Ureter (tissue), 1 donor: Measurements from ENCODE around the gene BCL7C. TPM values are rescaled to one million over a fixed set of nuclear protein-coding genes. Genes with fewer than 3 reads are reported as not detected.
A peak's percentile ranks its signal among the peaks of the same experiment; 100 is the strongest.
"Not testable (repeated sequence)": the region's sequence is repeated elsewhere in the genome, so short reads cannot be mapped to it uniquely, and the experiment has no call there.

Experiments
- DNase-seq: peaks from one replicate; pipeline ENCODE4 v3.0.0-alpha.2; 2020; ENCODE audit warnings: low spot score
- total RNA-seq: library from RNA; stranded (reverse); gene quantifications from one replicate; pipeline ENCODE4 v1.2.4, GENCODE V29; 2023
- donor health status: DM: yes; HTN: yes; CAD: no.

BCL7C gene
- total RNA-seq, 1 donor from 2014 or later, result 35.9 TPM

- DNase-seq, result no peak
Measured at GRCh38 chr16:30866031-30866430, 27.8 kb downstream of the BCL7C start.

- not testable (repeated sequence) for DNase-seq
Measured at GRCh38 chr16:30863178-30863577, 30.7 kb downstream of the BCL7C start.

GRCh38 chr16:30860729-30861128 is 33.1 kb downstream of the BCL7C start:
- DNase-seq, result not testable (repeated sequence)

GRCh38 chr16:30858829-30859423 is 35.0 kb downstream of the BCL7C start:
- no peak for DNase-seq

GRCh38 chr16:30858111-30858495 is 35.8 kb downstream of the BCL7C start:
- DNase-seq, result no peak

GRCh38 chr16:30853758-30854157 is 40.1 kb downstream of the BCL7C start:
- no peak for DNase-seq

- DNase-seq, result no peak
Measured at GRCh38 chr16:30850246-30850645, 43.6 kb downstream of the BCL7C start.

- DNase-seq, result no peak
Measured at GRCh38 chr16:30846649-30847402, 47.1 kb downstream of the BCL7C start.

- peak; percentile 83 for DNase-seq
Measured at GRCh38 chr16:30844671-30845449, 49.0 kb downstream of the BCL7C start.

GRCh38 chr16:30844346-30844670 is 49.6 kb downstream of the BCL7C start:
- DNase-seq, result no peak

- DNase-seq, result no peak
Measured at GRCh38 chr16:30843501-30843900, 50.4 kb downstream of the BCL7C start.

- DNase-seq, result no peak
Measured at GRCh38 chr16:30842971-30843370, 50.9 kb downstream of the BCL7C start.

GRCh38 chr16:30841332-30841731 is 52.5 kb downstream of the BCL7C start:
- DNase-seq, result no peak

GRCh38 chr16:30840611-30841010 is 53.3 kb downstream of the BCL7C start:
- no peak for DNase-seq

GRCh38 chr16:30839523-30840227 is 54.2 kb downstream of the BCL7C start:
- no peak for DNase-seq

- no peak for DNase-seq
Measured at GRCh38 chr16:30838876-30839471, 54.9 kb downstream of the BCL7C start.

GRCh38 chr16:30837904-30838303 is 56.0 kb downstream of the BCL7C start:
- DNase-seq, result no peak

Other genes with a start within 250 kb of the BCL7C start
- gene PRR14, start 243.1 kb downstream of the BCL7C start, total RNA-seq, result 37.8 TPM
- 82.5 TPM for gene FBRS, start 235.6 kb downstream of the BCL7C start, total RNA-seq
- gene SRCAP, start 194.9 kb downstream of the BCL7C start, total RNA-seq, result 82.3 TPM
- gene PHKG2, start 145.7 kb downstream of the BCL7C start, total RNA-seq, result 35.9 TPM
- 8.7 TPM for gene CFAP119, start 132.0 kb downstream of the BCL7C start, total RNA-seq
- gene RNF40, start 131.8 kb downstream of the BCL7C start, total RNA-seq, result 133 TPM
- 21.6 TPM for gene ZNF629, start 106.9 kb downstream of the BCL7C start, total RNA-seq
- gene CTF1, start 2.5 kb upstream of the BCL7C start, total RNA-seq, result 8.2 TPM
- gene FBXL19, start 29.5 kb upstream of the BCL7C start, total RNA-seq, result 25.7 TPM
- 25.9 TPM for gene ORAI3, start 55.0 kb upstream of the BCL7C start, total RNA-seq
- 19.6 TPM for gene SETD1A, start 63.7 kb upstream of the BCL7C start, total RNA-seq
- gene HSD3B7, start 91.1 kb upstream of the BCL7C start, total RNA-seq, result 14.8 TPM
- 1.6 TPM for gene STX1B, start 116.6 kb upstream of the BCL7C start, total RNA-seq
- 55.0 TPM for gene STX4, start 139.5 kb upstream of the BCL7C start, total RNA-seq
- gene ZNF668, start 180.2 kb upstream of the BCL7C start, total RNA-seq, result 12.8 TPM
- 18.3 TPM for gene ZNF646, start 180.3 kb upstream of the BCL7C start, total RNA-seq
- gene PRSS53, start 194.9 kb upstream of the BCL7C start, total RNA-seq, result 1.2 TPM
- 42.1 TPM for gene VKORC1, start 200.7 kb upstream of the BCL7C start, total RNA-seq
- 29.8 TPM for gene BCKDK, start 214.3 kb upstream of the BCL7C start, total RNA-seq
- gene KAT8, start 223.6 kb upstream of the BCL7C start, total RNA-seq, result 77.9 TPM
- gene PRSS8, start 241.7 kb upstream of the BCL7C start, total RNA-seq, result 17.0 TPM